Coronary artery (tissue), 2 donors: Measurements from ENCODE around the gene RCOR1.
A peak's percentile ranks its signal among the peaks of the same experiment; 100 is the strongest.

Experiments
- DNase-seq: peaks from one replicate; pipeline ENCODE4 v3.0.0-alpha.2; 2017; ENCODE audit warnings: low spot score
- H3K27ac ChIP-seq, 2 donors: fragments of 200-600 bp; sonication (generic); one replicate each; pipeline ENCODE4 v1.5.1; 2016 to 2019
- H3K4me3 ChIP-seq: fragments of 200-600 bp; sonication (generic); 2 replicates; pipeline ENCODE4 v1.5.1; 2016; ENCODE audit warnings: mild to moderate bottlenecking, moderate library complexity
- CTCF ChIP-seq: fragments of 200-600 bp; sonication (generic); IDR thresholded peaks from one replicate; pipeline ENCODE4 v1.5.1; 2019; ENCODE audit warnings: antibody characterized with exemption

The RCOR1 gene

GRCh38 chr14:102770147-102771123 is 178.0 kb downstream of the RCOR1 start:
- no peak for DNase-seq
- no peak overlapping the region for H3K4me3 ChIP-seq
- no peak for TF ChIP-seq CTCF
- no peak overlapping the region for H3K27ac ChIP-seq

DNA sequence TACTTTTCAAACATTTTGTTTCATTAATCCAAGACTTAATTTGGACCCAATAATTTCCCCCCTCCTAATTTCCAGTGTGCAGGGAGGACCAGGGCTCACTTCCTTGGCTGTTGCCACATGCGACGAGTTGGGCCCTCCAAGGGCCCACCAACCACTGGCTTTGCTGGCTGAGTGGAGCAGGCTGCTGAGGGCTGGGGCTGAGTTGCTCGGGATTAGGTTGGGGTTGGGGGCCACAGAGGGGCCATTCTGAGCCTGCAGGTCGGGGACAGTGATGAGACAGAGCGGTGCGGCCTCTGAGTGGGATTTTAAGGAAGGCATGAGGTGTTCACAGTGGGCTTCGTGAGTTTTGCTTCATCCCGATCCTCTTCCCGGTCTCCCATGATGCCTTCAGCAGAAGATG is 178.7 kb downstream of the RCOR1 start:
- H3K27ac ChIP-seq = no peak overlapping the region
- TF ChIP-seq CTCF = no peak
- no peak overlapping the region for H3K4me3 ChIP-seq
- no peak for DNase-seq

DNA sequence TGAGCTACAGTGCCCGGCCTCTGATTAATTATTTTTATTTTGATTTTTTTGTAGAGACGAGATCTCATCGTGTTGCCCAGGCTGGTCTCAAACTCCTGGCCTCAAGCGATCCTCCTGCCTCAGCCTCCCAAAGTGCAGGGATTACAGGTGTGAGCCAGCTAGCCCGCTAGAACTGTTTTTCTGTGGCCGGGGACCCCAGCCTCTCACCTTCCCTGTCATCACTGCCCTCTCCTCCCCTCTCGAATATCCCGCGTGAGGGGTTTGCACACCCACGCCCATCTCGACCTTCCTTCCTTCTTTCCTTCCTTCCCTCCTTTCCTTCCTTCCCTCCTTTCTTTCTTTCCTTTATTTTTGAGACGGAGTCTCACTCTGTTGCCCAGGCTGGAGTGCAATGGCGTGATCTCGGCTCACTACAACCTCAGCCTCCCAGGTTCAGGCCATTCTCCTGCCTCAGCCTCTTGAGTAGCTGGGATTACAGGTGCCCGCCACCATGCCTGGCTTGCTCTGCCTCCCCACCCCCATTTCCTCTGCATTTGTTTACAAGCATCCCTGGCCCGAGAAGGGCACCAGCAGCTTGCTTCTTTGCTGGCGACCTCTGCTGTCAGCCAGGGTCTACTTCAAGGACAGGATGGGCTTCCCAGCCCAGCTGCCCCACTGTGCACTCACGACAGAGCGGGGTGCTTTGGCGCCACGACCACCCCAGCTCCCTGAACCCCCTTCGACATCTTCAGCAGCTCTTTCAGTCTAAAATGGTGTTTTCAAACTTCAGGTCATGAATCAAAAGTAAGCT is 180.5 kb downstream of the RCOR1 start:
- TF ChIP-seq CTCF = no peak
- Histone ChIP-seq H3K4me3 (no peak overlapping the region), H3K27ac (no peak overlapping the region)
- DNase-seq = no peak

- H3K4me3 ChIP-seq = no peak overlapping the region
- TF ChIP-seq CTCF = peak; percentile 65
- DNase-seq = no peak
- no peak overlapping the region for H3K27ac ChIP-seq
Observed at GRCh38 chr14:102774391-102775153, 182.1 kb downstream of the RCOR1 start.

DNA sequence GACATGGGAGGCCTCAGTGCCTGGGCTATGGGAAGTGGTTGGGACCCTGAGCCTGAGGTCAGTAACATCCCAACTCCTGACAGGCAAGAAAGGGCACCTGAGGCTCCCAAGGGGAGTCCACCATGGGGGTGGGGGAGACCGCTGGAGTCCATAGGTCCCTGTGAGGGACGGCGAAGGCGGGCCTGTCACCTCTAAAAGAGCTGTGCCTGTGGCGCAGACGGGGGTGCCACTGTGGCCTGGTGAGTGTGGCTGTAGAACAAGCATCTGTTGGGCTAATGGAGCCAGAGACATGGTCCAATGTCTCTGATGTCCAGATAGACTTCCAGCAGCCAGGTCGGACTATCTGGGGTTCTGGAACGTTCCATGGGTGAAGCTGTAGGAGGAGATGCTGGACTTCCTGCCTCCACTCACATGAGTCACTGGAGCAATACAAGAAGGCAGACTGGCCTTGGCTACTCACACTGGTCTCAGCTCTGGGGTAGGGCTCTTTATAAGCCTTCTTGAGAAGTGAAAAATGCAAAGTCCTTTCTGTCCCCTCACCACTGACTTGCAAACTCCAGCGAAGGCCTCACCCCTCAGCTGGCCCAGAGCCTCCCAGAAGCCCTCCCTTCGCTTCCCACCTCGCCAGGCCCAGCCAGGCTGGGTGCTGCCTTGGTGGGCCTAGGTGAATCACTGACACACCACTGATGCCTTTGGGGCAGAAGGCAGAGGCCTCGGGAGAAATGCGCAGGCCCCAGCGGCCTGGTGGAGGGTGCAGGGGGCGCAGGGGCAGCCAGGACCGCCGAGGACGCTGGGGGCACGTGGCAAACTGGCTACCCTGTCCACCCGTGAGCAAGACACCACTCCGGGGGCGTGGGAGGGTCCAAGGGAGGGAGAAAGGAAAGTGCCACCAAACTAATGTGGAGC is 183.7 kb downstream of the RCOR1 start:
- Histone ChIP-seq H3K27ac (peak overlapping the region; percentile 12 to 93), H3K4me3 (no peak overlapping the region)
- TF ChIP-seq CTCF = no peak
- DNase-seq = no peak
